Measurements from ENCODE around the gene BLTP3A. TPM values are rescaled to one million over a fixed set of nuclear protein-coding genes. Genes with fewer than 3 reads are reported as not detected.

The BLTP3A gene
- total and polyA plus RNA-seq, 4 donors = 3.1 to 14.7 (median 9.6) TPM

DNA sequence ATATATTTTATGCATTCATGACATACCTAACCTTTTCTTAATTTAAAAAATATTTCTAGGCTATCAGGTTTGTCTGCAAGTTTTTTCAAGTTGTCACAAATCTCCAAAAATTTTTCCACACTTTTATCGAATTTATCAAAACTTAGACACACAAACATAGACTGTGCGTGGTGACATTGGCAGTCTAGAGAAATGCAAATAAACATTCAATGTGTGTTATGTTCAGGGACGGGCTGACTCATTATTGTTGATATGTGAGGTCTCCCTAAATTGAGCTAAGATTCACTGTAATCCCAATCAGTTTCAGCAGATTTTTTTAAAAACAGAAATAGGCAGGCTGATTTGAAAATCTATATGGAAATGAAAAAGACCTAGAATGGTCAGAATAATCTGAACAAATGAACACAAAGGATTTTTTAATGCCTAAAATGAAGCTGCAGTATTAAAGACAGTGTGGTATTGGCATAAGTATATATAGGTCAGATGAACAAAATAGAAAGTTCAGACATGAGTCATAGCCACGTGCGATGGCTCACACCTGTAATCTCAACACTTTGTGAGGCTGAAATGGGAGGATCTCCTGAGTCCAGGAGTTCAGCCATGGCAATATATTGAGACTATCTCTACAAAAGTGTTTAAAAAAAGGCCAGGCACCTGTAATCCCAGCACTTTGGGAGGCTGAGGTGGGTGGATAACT is 19.2 kb downstream of the BLTP3A start:
- Histone ChIP-seq H3K36me3 (ENCODE audit: control insufficient read depth in 4 of 4, insufficient read depth in 4 of 4, low read length in 4 of 4) (no peaks in the 10 kb centered on the region), H3K27ac (ENCODE audit: low read depth in 1 of 2, low read length in 1 of 2) (no peak overlapping the region), H3K4me3 (no peak overlapping the region), H3K9me3 (ENCODE audit: control insufficient read depth in 4 of 4, insufficient read depth in 3 of 4, low read length in 3 of 4) (no peaks in the 10 kb centered on the region), H3K9ac (ENCODE audit: insufficient read depth in 1 of 2, low read length in 2 of 2) (no peak overlapping the region), H3K4me1 (ENCODE audit: control insufficient read depth in 5 of 5, insufficient read depth in 5 of 5, low read length in 5 of 5) (peaks cover 0 to 19% (median 0%) of the 10 kb centered on the region in 5 donors), H3K27me3 (ENCODE audit: control insufficient read depth in 3 of 3, insufficient read depth in 3 of 3, low read length in 2 of 3) (no peaks in the 10 kb centered on the region)
- DNase-seq = no peak
- 78 to 89% methylated on average over 5 of the region's 5 CpGs for WGBS, 2 donors
- no peak for ATAC-seq (ENCODE audit: insufficient read depth, low FRiP score)
- TF ChIP-seq, protein P1, sequence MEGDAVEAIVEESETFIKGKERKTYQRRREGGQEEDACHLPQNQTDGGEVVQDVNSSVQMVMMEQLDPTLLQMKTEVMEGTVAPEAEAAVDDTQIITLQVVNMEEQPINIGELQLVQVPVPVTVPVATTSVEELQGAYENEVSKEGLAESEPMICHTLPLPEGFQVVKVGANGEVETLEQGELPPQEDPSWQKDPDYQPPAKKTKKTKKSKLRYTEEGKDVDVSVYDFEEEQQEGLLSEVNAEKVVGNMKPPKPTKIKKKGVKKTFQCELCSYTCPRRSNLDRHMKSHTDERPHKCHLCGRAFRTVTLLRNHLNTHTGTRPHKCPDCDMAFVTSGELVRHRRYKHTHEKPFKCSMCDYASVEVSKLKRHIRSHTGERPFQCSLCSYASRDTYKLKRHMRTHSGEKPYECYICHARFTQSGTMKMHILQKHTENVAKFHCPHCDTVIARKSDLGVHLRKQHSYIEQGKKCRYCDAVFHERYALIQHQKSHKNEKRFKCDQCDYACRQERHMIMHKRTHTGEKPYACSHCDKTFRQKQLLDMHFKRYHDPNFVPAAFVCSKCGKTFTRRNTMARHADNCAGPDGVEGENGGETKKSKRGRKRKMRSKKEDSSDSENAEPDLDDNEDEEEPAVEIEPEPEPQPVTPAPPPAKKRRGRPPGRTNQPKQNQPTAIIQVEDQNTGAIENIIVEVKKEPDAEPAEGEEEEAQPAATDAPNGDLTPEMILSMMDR (IDR thresholded peaks at IDR 0.05; ENCODE audit: control extremely low read depth, extremely low read depth) = no peak

DNA sequence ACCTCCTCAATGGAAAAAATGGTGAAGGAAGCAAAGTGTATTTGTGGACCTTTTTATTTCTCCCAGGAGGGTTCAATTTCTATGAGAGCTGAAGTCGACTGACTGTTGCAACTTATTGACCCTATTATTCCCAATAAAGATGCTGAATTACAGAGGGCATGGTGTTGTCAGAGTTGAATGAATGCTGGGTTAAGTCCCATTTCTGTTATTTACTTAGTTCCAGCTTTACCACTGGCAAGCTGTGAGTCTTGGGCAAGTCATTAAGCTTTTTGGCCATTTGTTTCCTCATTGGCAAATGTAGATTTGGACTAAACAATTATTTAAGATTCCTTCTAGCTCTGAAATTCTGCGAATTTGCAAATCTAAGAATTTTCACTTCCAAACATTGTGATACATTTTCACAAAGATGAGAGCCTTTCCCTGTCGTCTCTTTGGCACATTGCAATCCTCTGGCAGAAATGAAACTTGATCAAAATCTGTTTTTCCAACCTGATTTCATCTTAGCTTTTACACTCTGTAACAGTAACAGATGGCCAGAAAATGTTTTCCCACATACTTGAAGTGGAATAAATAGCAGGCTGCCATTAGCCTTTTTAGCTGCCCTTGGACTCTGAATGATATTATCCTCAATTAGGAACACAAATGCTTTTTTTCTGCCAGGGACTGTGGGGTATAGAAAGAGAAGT is 21.3 kb downstream of the BLTP3A start:
- 82 to 87% methylated on average over 3 of the region's 3 CpGs for WGBS, 2 donors
- no peak overlapping the region for H3K9ac ChIP-seq (ENCODE audit: insufficient read depth in 1 of 2, low read length in 2 of 2)
- H3K4me1 ChIP-seq (ENCODE audit: control insufficient read depth in 5 of 5, insufficient read depth in 5 of 5, low read length in 5 of 5) = peaks cover 0 to 16% (median 0%) of the 10 kb centered on the region in 5 donors
- ATAC-seq (ENCODE audit: insufficient read depth, low FRiP score) (no peak), DNase-seq (no peak)
- no peaks in the 10 kb centered on the region for H3K27me3 ChIP-seq (ENCODE audit: control insufficient read depth in 3 of 3, insufficient read depth in 3 of 3, low read length in 2 of 3)
- TF ChIP-seq, protein P1 (IDR thresholded peaks at IDR 0.05; ENCODE audit: control extremely low read depth, extremely low read depth) = no peak
- no peak overlapping the region for H3K4me3 ChIP-seq
- H3K27ac ChIP-seq (ENCODE audit: low read depth in 1 of 2, low read length in 1 of 2) = no peak overlapping the region
- no peaks in the 10 kb centered on the region for H3K9me3 ChIP-seq (ENCODE audit: control insufficient read depth in 4 of 4, insufficient read depth in 3 of 4, low read length in 3 of 4)
- H3K36me3 ChIP-seq (ENCODE audit: control insufficient read depth in 4 of 4, insufficient read depth in 4 of 4, low read length in 4 of 4) = no peaks in the 10 kb centered on the region

DNA sequence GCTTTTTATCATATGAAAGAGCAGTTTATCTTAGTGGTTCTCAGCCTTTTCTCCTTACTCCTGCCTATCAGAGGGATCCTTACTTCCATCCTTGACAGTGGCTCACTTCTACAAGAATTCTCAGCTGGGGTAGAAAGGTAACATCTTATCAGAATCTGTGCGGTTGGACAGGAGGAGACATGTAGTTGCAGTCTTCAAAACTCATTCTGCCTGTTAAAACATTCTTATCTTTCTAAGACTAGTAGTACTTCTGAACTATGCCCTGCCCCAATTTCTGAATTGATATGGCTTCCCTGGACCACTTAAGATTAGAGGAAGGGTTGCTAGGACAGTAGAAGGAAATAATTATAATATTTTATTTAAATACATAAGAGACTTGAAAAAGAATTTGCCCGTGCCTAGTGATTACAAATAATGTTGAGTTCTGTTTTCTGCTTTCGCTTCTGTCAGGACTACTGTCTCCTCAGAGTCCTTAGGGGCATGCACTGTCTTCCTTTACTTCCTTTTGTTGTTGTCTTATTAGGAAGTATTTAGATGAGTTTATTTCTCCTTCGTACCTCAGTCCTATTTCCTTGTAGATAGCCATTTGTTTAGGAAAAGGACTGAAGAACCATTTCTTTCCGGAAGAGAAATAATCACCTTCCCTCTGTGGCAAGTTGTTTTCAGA is 24.9 kb downstream of the BLTP3A start:
- no peak overlapping the region for H3K27ac ChIP-seq (ENCODE audit: low read depth in 1 of 2, low read length in 1 of 2)
- no peaks in the 10 kb centered on the region for H3K9me3 ChIP-seq (ENCODE audit: control insufficient read depth in 4 of 4, insufficient read depth in 3 of 4, low read length in 3 of 4)
- H3K36me3 ChIP-seq (ENCODE audit: control insufficient read depth in 4 of 4, insufficient read depth in 4 of 4, low read length in 4 of 4) = peaks cover 0 to 2% (median 1%) of the 10 kb centered on the region in 4 donors
- WGBS, 2 donors = 44 to 46% methylated on average over 5 of the region's 5 CpGs
- no peak for ATAC-seq (ENCODE audit: insufficient read depth, low FRiP score)
- no peaks in the 10 kb centered on the region for H3K27me3 ChIP-seq (ENCODE audit: control insufficient read depth in 3 of 3, insufficient read depth in 3 of 3, low read length in 2 of 3)
- H3K4me1 ChIP-seq (ENCODE audit: control insufficient read depth in 5 of 5, insufficient read depth in 5 of 5, low read length in 5 of 5) = peaks cover 0 to 29% (median 1%) of the 10 kb centered on the region in 5 donors
- H3K9ac ChIP-seq (ENCODE audit: insufficient read depth in 1 of 2, low read length in 2 of 2) = no peak overlapping the region
- no peak overlapping the region for H3K4me3 ChIP-seq
- no peak for DNase-seq
- TF ChIP-seq, protein P1 (IDR thresholded peaks at IDR 0.05; ENCODE audit: control extremely low read depth, extremely low read depth) = no peak
